ENCODE measurements around the gene TIMM44. TPM values are rescaled to one million over a fixed set of nuclear protein-coding genes. Genes with fewer than 3 reads are reported as not detected.

TIMM44 gene
- polyA plus RNA-seq, 1 experiment, result 43.3 TPM

- ChIA-PET POLR2A (interaction anchor here (0.6 kb wide), 1 partner anchor 18 kb away, joined by 3 read pairs; no protein-coding TSS in a partner anchor), CTCF (interaction anchor here (1.5 kb wide), 1 partner anchor 17 kb away, joined by 3 read pairs; no protein-coding TSS in a partner anchor)
- H3K9me3 ChIP-seq (ENCODE audit: control insufficient read depth, insufficient read depth, low read length), result no peaks in the 10 kb centered on the region
- H3K27me3 ChIP-seq (ENCODE audit: control insufficient read depth, insufficient read depth, low read length), result no peaks in the 10 kb centered on the region
- TF ChIP-seq CTCF (IDR thresholded peaks at IDR 0.05; ENCODE audit: low read depth, low read length), result no peak
- no peak overlapping the region for H3K27ac ChIP-seq (ENCODE audit: low read depth, low read length)
- H3K4me3 ChIP-seq (ENCODE audit: low read depth, low read length), result no peak overlapping the region
- DNase-seq (ENCODE audit: low read depth, low spot score), result no peak
These were observed 16.5 kb downstream of the TIMM44 start for GRCh38 chr19:7926727-7927604.

- Histone ChIP-seq H3K27me3 (ENCODE audit: control insufficient read depth, insufficient read depth, low read length) (no peaks in the 10 kb centered on the region), H3K4me3 (ENCODE audit: low read depth, low read length) (peak within 1 kb of the TSS; percentile 57), H3K27ac (ENCODE audit: low read depth, low read length) (no peak within 1 kb of the TSS), H3K9me3 (ENCODE audit: control insufficient read depth, insufficient read depth, low read length) (no peaks in the 10 kb centered on the region)
- no peak for DNase-seq (ENCODE audit: low read depth, low spot score)
- POLR2A ChIA-PET, result no interaction called here
- CTCF ChIA-PET, result interaction anchor here (1.5 kb wide), 1 partner anchor 18 kb away, joined by 3 read pairs; no protein-coding TSS in a partner anchor
- peak; percentile 7; the same call in 1 of the 2 replicates for TF ChIP-seq CTCF (IDR thresholded peaks at IDR 0.05; ENCODE audit: low read depth, low read length)
These were observed 17.3 kb downstream of the TIMM44 start, which contains the start of gene CTXN1 for GRCh38 chr19:7926021-7926726. Gene CTXN1 (minus strand): TSS chr19:7926135. CDS start chr19:7925538, 597 bp downstream.

GRCh38 chr19:7925171-7925851, 18.2 kb downstream of the TIMM44 start:
- TF ChIP-seq CTCF (IDR thresholded peaks at IDR 0.05; ENCODE audit: low read depth, low read length), result peak; percentile 79
- H3K27ac ChIP-seq (ENCODE audit: low read depth, low read length), result no peak overlapping the region
- H3K4me3 ChIP-seq (ENCODE audit: low read depth, low read length), result peak overlapping the region; percentile 50
- CTCF ChIA-PET, result no interaction called here
- POLR2A ChIA-PET, result no interaction called here
- no peak for DNase-seq (ENCODE audit: low read depth, low spot score)
- no peaks in the 10 kb centered on the region for H3K9me3 ChIP-seq (ENCODE audit: control insufficient read depth, insufficient read depth, low read length)
- no peaks in the 10 kb centered on the region for H3K27me3 ChIP-seq (ENCODE audit: control insufficient read depth, insufficient read depth, low read length)

- DNase-seq (ENCODE audit: low read depth, low spot score), result no peak
- Histone ChIP-seq H3K27me3 (ENCODE audit: control insufficient read depth, insufficient read depth, low read length) (no peaks in the 10 kb centered on the region), H3K4me3 (ENCODE audit: low read depth, low read length) (no peak overlapping the region; the same call in 1 of the 2 replicates), H3K9me3 (ENCODE audit: control insufficient read depth, insufficient read depth, low read length) (no peaks in the 10 kb centered on the region), H3K27ac (ENCODE audit: low read depth, low read length) (no peak overlapping the region)
- ChIA-PET CTCF (interaction anchor here (0.7 kb wide), 1 partner anchor 429 kb away, joined by 10 read pairs; no protein-coding TSS in a partner anchor), POLR2A (interaction anchor here (0.6 to 1.0 kb wide), 2 partner anchors 21 to 47 kb away, joined by 3 to 9 read pairs; partner anchors contain the start of gene MAP2K7)
- TF ChIP-seq CTCF (IDR thresholded peaks at IDR 0.05; ENCODE audit: low read depth, low read length), result no peak
These were observed 18.8 kb downstream of the TIMM44 start for GRCh38 chr19:7924651-7925170.

Data from AG04450 (cell line).